Stimulated activated CD8-positive, alpha-beta memory T cell treated with anti-CD3 and anti-CD28 coated beads, Interleukin-4, amount 100 ng/mL, for 1 hour (primary cell): ENCODE data around the gene ANKRD60.

Source experiments
- DNase-seq, 2 donors: peaks; one replicate each; pipeline ENCODE4 v3.0.0-alpha.2; 2020; ENCODE audit warnings: low read depth in 2 of 2, low spot score in 1 of 2

Gene ANKRD60

GRCh38 chr20:58228484-58229197, at the start of gene ANKRD60:
Gene ANKRD60 (minus strand): TSS chr20:58228653. CDS start chr20:58228653, 0 bp downstream.
- DNase-seq, result no peak

- DNase-seq, result no peak
Measured at GRCh38 chr20:58277578-58278472, 49.4 kb upstream of the ANKRD60 start.

- no peak for DNase-seq
Measured at GRCh38 chr20:58277107-58277506, 48.7 kb upstream of the ANKRD60 start.

GRCh38 chr20:58274384-58274783, 45.9 kb upstream of the ANKRD60 start:
- DNase-seq, result no peak

- no peak for DNase-seq
Measured at GRCh38 chr20:58271606-58272351, 43.3 kb upstream of the ANKRD60 start.

GRCh38 chr20:58268936-58269619, 40.6 kb upstream of the ANKRD60 start:
- DNase-seq, result no peak

- no peak for DNase-seq
Measured at GRCh38 chr20:58268421-58268821, 40.0 kb upstream of the ANKRD60 start.

GRCh38 chr20:58267389-58268215, 39.1 kb upstream of the ANKRD60 start:
- no peak for DNase-seq

- DNase-seq, result no peak
Measured at GRCh38 chr20:58264271-58264670, 35.8 kb upstream of the ANKRD60 start.

- no peak for DNase-seq
Measured at GRCh38 chr20:58261660-58262059, 33.2 kb upstream of the ANKRD60 start.

GRCh38 chr20:58260006-58260405, 31.6 kb upstream of the ANKRD60 start:
- DNase-seq, result no peak

GRCh38 chr20:58256842-58257241, 28.4 kb upstream of the ANKRD60 start:
- DNase-seq, result no peak

GRCh38 chr20:58256307-58256706, 27.9 kb upstream of the ANKRD60 start:
- no peak for DNase-seq

- DNase-seq, result no peak
Measured at GRCh38 chr20:58254890-58255289, 26.4 kb upstream of the ANKRD60 start.

GRCh38 chr20:58251979-58252591, 23.6 kb upstream of the ANKRD60 start:
- no peak for DNase-seq

- DNase-seq, result no peak
Measured at GRCh38 chr20:58251348-58251978, 23.0 kb upstream of the ANKRD60 start.

- DNase-seq, result no peak
Measured at GRCh38 chr20:58246346-58246745, 17.9 kb upstream of the ANKRD60 start.

GRCh38 chr20:58245931-58246330, 17.5 kb upstream of the ANKRD60 start:
- no peak for DNase-seq

GRCh38 chr20:58245181-58245891, 16.9 kb upstream of the ANKRD60 start:
- DNase-seq, result no peak
